Choroid plexus epithelial cell (primary cell): Measurements from ENCODE around the gene CPEB4.
A peak's percentile ranks its signal among the peaks of the same experiment; 100 is the strongest.

Experiments
- DNase-seq: peaks from one replicate; pipeline ENCODE4 v3.0.0-alpha.2; 2010; ENCODE audit warnings: low read depth
- H3K4me3 ChIP-seq: 2 replicates; pipeline ENCODE4 v1.5.1; 2011; ENCODE audit warnings: low read depth, mild to moderate bottlenecking, control low read depth, low read length, moderate library complexity
- TF ChIP-seq, protein P1 (sequence below): conservative IDR thresholded peaks from 2 replicates; pipeline ENCODE4 v1.5.1; 2011; ENCODE audit warnings: low read depth, mild to moderate bottlenecking, control low read depth, inconsistent platforms, low read length, moderate library complexity

CPEB4 gene

DNA sequence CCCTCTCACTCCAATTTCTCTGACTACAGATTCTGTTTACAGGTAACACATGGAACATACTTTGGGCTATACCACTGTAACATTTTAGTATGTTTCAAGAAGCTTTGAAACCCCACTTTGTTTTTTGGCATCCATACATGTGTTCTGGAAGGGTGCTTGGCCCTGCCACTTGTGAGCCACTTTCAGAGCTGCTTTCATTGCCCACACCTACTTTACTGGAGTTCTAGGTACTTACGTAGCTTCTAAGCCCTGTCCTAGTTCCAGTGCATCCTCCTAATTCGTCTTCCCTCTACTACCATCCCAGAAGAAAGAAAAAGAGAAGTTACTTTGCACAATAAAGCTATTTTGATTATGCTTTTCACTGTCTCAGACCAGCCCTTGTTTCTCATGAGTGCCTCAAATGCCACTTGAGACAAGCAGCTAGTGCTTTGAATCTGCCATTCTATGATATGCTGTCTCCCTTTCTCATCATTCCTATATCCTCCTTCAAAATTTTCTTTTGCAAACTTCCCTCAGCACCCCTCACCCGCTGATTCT, 74.4 kb downstream of the CPEB4 start:
- TF ChIP-seq, protein P1, sequence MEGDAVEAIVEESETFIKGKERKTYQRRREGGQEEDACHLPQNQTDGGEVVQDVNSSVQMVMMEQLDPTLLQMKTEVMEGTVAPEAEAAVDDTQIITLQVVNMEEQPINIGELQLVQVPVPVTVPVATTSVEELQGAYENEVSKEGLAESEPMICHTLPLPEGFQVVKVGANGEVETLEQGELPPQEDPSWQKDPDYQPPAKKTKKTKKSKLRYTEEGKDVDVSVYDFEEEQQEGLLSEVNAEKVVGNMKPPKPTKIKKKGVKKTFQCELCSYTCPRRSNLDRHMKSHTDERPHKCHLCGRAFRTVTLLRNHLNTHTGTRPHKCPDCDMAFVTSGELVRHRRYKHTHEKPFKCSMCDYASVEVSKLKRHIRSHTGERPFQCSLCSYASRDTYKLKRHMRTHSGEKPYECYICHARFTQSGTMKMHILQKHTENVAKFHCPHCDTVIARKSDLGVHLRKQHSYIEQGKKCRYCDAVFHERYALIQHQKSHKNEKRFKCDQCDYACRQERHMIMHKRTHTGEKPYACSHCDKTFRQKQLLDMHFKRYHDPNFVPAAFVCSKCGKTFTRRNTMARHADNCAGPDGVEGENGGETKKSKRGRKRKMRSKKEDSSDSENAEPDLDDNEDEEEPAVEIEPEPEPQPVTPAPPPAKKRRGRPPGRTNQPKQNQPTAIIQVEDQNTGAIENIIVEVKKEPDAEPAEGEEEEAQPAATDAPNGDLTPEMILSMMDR, result no peak
- H3K4me3 ChIP-seq, result no peak overlapping the region
- DNase-seq, result no peak

DNA sequence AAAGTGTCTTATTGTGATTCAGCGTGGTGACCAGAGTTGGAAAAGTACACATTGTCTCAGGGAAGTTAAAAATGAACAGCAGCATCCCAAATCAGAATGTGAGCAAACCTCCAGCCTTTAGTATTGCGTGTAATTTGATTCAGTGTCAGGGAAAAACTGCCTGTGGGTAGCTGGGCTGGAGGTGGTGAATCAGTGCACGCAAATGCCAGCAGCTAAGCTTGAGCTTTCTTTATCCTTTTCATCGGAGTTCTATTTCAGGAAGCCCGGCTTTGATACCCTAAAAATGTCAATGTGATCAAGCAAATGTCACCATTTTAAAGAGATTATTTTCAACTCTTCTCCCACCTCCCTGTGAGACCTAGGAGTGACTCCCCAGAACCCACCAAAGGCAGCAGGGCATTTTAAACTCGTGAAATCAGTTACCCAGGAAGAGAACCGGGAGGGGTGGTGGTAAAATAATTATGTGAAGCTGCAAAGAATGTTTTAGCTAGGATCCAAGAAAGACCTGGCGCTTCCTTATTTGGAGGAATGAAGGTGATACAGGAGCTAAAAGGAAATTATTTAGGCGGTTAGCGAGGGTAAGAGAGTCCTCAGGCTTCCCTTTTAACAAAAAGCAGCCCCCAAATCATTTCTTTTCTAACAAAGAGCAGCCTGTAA, 75.2 kb downstream of the CPEB4 start:
- H3K4me3 ChIP-seq, result no peak overlapping the region
- DNase-seq, result peak; percentile 53
- TF ChIP-seq, protein P1, result no peak

DNA sequence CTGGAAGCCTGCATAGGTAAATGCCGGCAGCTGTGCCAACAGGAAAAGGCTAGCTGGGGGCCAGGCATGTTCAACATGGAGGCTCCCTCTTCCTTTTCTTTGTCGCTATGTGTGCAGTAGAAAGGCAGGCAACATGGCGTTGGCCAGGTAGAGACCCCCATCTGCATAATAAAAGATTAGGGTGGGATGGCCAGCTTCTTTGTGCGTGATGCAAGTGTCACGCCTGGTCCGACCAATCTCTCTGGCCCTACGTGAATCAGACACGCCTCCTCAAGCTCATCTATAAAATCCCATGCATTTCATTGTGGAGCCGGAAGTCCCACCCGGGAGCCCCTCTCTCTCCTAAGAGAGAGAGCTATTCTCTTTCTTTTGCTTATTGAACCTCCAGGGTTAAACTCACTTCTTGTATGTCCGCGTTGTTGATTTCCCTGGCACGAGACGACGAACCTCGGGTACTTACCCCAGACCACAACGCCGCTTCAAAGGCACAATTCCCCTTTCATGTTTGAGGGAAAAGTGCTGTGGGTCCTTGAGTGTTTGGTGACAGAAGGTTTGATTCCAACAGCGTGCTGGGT, 75.8 kb downstream of the CPEB4 start:
- no peak overlapping the region for H3K4me3 ChIP-seq
- TF ChIP-seq, protein P1, result no peak
- DNase-seq, result no peak

DNA sequence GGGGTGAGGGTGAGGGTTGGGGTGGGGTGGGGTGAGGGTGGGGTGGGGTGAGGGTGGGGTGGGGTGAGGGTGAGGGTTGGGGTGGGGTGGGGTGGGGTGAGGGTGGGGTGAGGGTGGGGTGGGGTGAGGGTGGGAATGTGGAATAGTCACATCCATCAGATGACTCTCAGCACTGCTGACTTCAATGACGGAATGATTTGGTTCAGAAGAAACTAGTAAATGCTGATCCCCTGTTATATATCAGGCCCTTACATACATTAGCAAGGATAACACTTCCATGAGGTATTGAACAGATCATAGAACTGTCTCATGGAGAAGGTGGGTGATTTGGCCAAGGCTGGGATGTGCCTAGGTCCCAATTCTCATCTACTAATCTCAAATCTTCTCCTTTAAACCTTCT, 76.4 kb downstream of the CPEB4 start:
- no peak for DNase-seq
- TF ChIP-seq, protein P1, result no peak
- H3K4me3 ChIP-seq, result no peak overlapping the region

DNA sequence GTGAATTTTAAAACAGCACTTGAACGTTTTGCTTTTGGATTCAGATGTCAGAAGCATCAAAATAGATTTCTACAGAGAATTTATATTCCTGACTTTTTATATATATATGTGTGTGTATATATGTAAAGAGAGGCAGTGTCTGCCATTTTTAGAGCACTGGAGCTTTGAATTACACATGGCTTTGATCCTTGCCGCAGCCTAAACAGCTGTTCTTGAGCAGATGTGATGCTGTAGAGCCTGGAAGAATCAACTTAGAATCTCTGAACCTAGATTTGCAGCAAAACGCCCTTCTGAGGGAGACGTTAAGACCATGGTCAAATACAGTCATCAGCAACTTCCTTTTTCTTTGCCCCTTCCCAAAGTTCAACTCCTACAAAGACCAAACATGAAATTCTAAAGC, 79.1 kb downstream of the CPEB4 start:
- no peak for DNase-seq
- TF ChIP-seq, protein P1, result no peak
- H3K4me3 ChIP-seq, result no peak overlapping the region

DNA sequence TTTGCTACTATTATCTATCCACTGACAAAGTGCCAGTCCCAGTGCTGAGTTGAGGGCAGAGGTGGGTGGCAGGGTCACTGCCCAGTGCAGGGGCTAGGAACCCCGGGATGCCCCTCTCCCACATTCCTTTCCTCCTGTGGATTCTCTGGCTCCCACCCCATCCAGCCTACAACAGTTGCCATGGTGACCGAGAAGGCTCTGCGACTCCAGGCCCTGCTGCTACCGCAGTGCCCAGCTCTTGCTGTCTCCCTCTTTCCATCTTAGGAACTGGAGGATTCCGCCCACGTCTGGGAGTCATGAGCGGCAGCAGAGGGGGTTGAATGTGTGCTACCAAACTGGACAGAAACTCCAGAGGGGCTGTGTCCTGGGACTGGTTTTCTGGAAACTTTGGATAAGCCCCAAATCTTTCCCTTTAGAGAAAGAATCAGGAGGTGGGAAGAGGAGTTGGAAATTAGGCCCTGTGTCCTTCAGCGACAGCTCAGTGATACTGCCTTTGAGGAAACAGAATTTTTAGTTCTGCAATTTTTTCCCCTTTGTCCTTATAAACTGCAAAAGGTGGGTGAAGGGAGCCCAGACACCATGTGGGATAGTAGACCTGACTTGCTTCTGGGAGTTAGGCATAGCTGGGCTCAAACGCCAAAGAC, 80.1 kb downstream of the CPEB4 start:
- TF ChIP-seq, protein P1, result no peak

More for the DNA sequence above, 80.1 kb downstream of the CPEB4 start:
- DNase-seq, result no peak
- H3K4me3 ChIP-seq, result no peak overlapping the region
